GM12872 (cell line): Measurements from ENCODE around the gene FGD2.

Experiments
- TF ChIP-seq, protein P1 (sequence below): IDR thresholded peaks from 3 replicates; pipeline ENCODE4 v1.5.1; 2011; ENCODE audit warnings: low read depth, mild to moderate bottlenecking, low read length, moderate library complexity; ENCODE audit not compliant: insufficient read depth

The FGD2 gene

DNA sequence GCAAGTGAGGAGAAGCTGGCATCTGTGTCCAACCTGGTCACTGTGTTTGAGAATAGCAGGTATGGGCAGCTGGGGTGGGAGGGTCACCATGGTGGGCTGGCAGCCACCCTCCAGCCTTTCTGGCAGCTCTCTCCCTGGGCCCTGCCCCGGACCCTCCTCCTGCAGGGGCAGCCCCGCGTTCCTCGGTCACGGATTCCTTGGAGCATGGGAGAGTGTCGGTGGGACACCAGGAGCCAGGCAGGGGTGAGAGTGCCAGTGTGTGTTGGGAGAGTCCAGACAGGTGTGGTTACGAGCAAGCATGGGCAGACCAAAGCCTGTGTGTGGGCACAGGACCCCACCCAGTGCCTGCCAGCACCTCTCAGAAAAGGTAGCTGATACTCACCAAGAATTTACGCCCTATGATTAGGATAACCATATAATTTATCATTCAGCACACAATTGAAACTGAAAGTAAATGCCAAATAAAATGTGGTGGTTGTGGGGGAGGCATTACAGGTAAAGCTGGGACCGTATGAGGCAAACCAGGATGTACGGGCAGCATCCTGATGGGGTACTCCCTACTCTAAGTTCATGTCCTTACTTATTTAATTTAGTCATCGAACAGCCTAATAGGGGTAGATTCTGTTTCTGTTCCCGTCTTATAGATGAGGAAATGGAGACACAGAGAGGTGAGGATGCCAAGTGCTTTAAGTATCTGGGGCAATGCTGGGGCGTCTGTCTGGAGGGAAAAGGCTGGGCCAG, 542 bp downstream of the FGD2 start:
- TF ChIP-seq, protein P1, sequence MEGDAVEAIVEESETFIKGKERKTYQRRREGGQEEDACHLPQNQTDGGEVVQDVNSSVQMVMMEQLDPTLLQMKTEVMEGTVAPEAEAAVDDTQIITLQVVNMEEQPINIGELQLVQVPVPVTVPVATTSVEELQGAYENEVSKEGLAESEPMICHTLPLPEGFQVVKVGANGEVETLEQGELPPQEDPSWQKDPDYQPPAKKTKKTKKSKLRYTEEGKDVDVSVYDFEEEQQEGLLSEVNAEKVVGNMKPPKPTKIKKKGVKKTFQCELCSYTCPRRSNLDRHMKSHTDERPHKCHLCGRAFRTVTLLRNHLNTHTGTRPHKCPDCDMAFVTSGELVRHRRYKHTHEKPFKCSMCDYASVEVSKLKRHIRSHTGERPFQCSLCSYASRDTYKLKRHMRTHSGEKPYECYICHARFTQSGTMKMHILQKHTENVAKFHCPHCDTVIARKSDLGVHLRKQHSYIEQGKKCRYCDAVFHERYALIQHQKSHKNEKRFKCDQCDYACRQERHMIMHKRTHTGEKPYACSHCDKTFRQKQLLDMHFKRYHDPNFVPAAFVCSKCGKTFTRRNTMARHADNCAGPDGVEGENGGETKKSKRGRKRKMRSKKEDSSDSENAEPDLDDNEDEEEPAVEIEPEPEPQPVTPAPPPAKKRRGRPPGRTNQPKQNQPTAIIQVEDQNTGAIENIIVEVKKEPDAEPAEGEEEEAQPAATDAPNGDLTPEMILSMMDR, result no peak

DNA sequence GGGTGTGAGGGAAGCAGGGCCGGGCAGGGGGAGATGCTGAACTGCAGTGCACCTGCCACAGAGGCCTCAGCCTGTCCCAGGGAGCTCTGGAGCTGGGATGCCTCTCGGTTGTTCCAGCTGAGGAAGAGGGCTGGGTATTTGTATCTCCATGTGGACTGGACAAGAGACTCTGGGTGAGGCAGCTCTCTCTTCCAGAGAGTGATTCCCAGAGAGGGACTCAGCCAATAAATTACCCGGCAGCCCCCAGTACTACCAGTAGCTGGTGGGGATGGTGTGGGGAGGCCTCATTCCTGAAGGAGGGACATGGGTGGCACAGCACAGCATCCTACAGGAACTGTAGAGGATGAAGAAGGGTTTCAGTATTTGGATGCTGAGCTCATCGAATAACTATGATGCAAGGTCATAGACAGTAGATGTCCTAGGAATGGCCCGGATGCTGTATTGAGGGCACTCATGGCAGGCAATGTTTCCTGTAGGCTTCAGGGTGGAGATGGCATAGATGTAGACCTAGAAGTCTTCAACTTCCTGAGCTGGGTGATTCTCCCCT, 1.4 kb downstream of the FGD2 start:
- TF ChIP-seq, protein P1, result no peak

DNA sequence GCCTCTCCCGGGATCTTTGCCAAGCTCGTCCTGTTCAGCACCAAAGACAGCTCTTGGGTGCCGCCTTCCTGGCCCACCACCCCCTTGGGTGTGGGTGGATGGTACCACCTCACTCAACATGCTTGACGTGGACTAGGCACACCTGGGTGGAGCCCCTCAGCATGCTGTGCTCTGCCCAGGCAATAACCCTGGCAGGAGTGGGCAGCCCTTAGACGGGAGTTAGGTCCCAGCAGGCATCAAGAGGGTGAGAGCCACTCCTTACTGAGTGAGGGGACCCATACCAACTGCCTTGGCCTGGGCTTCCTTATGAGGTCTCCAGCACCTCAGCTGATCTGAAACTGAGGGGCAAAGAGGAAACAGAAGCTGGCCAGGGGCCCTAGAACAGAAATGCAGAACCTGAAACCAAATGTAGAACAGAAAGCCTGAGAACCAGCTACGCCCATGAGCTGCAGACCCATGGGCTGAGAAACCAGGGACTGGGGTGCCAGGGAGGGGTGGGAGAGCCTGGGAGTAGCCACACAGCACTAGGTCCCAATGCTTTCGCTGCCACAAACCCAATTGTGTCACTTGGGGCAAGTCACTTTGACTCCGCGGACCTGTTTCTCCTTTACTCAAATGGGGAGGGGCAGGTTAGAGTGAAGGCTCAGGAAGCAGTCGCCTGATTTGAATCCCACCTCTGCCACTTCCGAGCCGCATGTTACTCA, 2.0 kb downstream of the FGD2 start:
- TF ChIP-seq, protein P1, result no peak

DNA sequence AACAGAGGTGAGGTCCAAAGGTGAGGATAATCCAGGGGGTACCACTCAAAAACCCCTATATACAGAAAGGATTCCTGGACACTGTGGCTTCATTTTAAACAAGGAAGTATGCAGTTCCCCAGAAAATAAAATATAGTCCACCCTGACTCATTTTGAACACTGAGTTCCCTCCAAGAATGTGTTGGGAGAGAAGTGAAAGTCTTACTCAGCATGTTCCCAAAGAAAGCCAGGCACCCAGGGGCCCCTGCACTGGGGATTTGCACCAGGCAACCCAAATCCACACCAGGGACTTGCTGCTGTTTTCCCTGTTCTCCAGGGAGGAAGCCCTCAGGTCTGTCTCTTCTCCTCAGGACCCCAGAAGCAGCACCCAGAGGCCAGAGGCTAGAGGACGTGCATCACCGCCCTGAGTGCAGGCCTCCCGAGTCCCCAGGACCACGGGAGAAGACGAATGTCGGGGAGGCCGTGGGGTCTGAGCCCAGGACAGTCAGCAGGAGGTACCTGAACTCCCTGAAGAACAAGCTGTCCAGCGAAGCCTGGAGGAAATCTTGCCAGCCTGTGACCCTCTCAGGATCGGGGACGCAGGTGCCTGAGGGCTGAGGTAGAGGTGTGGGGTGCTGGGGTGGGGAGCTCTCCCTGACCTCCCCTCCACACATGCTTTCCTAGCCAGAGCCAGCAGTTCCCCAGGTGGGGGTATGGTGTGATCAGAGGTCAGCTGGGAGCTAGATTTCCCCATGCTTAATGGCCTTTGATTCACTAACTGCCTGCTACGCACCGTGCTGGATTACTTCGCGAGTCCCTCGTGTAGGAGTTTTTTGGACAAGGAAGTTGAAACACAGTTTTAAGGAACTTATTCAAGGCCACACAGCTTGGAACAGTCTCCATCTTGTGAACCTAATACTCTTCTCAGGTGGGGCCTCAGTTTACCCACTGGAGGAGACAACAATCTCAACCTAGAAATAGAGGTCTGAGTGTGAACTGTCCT, 3.3 kb downstream of the FGD2 start:
- TF ChIP-seq, protein P1, result no peak

DNA sequence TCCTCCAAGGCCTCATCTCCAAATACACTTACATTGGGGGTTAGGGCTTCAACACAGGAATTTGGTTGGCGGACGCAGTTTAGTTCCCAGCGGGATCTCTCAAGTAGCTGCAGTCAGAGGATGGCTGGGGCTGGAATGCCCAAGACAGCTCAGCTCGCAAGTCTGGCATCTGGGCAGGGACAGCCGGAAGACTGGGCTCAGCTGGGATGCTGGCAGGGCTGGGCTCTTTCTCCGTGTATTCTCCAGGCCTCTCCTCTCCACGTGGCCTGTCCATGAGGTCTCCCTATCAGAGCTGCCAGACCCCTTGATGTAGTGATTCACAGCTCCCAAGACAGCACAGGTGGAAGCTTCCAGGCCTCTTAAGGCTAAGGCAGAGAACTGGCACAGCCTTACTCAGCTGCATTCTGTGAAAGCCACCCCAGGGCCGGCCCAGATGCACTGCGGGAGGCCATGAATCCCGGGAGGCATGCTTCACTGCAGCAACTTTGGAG, 5.0 kb downstream of the FGD2 start:
- TF ChIP-seq, protein P1, result no peak

DNA sequence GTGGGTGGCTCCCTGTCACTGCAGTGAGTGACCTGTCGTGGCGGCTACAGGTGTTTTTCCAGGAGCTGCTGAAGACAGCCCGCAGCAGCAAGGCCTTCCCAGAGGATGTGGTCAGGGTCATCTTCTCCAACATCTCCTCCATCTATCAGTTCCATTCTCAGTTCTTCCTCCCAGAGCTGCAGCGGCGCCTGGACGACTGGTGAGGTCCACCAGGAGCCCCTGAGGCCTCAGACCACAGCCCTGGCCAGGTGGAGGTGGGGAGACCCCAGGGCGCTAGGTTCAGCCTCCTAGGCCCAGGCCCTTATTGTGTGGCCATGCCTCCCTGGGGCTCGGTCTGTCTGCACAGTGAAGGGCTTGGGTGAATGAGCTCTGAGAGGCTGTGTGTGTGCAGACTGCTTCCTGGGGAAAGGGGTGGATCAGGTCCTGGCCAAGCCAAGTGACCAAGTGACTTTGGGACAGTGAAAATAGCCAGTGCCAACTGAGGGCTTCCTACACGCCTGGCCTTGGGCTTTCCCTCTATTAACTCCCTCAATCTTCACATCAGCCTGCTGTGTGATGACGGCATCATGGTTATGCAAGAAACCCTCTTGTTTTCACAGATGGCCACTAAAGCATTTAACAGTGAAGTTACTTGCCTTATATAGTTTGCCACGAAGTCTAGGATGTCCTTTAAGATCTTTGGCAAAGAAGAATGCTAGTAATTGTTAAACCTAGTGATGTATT, 6.4 kb downstream of the FGD2 start:
- TF ChIP-seq, protein P1, result no peak
